Endothelial cell (in vitro differentiated cells): ENCODE data around the gene KCNQ1. TPM values are rescaled to one million over a fixed set of nuclear protein-coding genes. Genes with fewer than 3 reads are reported as not detected.

ENCODE experiments used
- DNase-seq: peaks from one replicate; pipeline ENCODE4 v3.0.0; 2021; ENCODE audit warnings: low spot score
- H3K27ac Mint-ChIP-seq: one replicate; pipeline ENCODE4 v1.8.0; 2021; ENCODE audit warnings: mixed read lengths, inconsistent platforms; ENCODE audit not compliant: unreplicated experiment
- H3K27me3 Mint-ChIP-seq: one replicate; pipeline ENCODE4 v1.8.0; 2021; ENCODE audit warnings: mild to moderate bottlenecking, moderate library complexity, mixed read lengths, inconsistent platforms; ENCODE audit not compliant: unreplicated experiment
- H3K36me3 Mint-ChIP-seq: one replicate; pipeline ENCODE4 v1.8.0; 2021; ENCODE audit warnings: mild to moderate bottlenecking, low read depth, mixed read lengths, inconsistent platforms; ENCODE audit not compliant: unreplicated experiment
- H3K4me1 Mint-ChIP-seq: one replicate; pipeline ENCODE4 v1.8.0; 2021; ENCODE audit warnings: mild to moderate bottlenecking, mixed read lengths, inconsistent platforms; ENCODE audit not compliant: unreplicated experiment
- H3K4me3 Mint-ChIP-seq: one replicate; pipeline ENCODE4 v1.8.0; 2021; ENCODE audit warnings: mild to moderate bottlenecking, mixed read lengths, inconsistent platforms; ENCODE audit not compliant: unreplicated experiment
- H3K9me3 Mint-ChIP-seq: one replicate; pipeline ENCODE4 v1.8.0; 2021; ENCODE audit warnings: mixed read lengths, inconsistent platforms; ENCODE audit not compliant: unreplicated experiment
- CTCF ChIP-seq: fragments of 200-600 bp; sonication (generic); IDR thresholded peaks from one replicate; pipeline ENCODE4 v1.5.0; 2021; ENCODE audit warnings: antibody characterized with exemption; ENCODE audit not compliant: unreplicated experiment
- total RNA-seq: library from RNA; stranded (reverse); fragmentation: NEBNext Ultra II Directional; extraction: Animal tissue kit (Norgen Biotek cat#: 25700); gene quantifications from one replicate; pipeline ENCODE4 v1.2.1, GENCODE V29; 2021; ENCODE audit not compliant: unreplicated experiment

The KCNQ1 gene
- total RNA-seq, 1 donor from 2014 or later = 35.3 TPM

GRCh38 chr11:2558397-2558796 is 113.6 kb downstream of the KCNQ1 start:
- Mint-ChIP-seq H3K4me1 (no peaks in the 10 kb centered on the region), H3K27ac (no peak overlapping the region), H3K27me3 (peaks cover 2% of the 10 kb centered on the region), H3K9me3 (no peaks in the 10 kb centered on the region), H3K4me3 (no peak overlapping the region), H3K36me3 (peaks cover 6% of the 10 kb centered on the region)
- TF ChIP-seq CTCF = no peak
- DNase-seq = no peak

- H3K4me1 Mint-ChIP-seq = no peaks in the 10 kb centered on the region
- H3K4me3 Mint-ChIP-seq = no peak overlapping the region
- H3K9me3 Mint-ChIP-seq = no peaks in the 10 kb centered on the region
- no peak for DNase-seq
- peaks cover 6% of the 10 kb centered on the region for H3K36me3 Mint-ChIP-seq
- TF ChIP-seq CTCF = no peak
- H3K27ac Mint-ChIP-seq = no peak overlapping the region
- H3K27me3 Mint-ChIP-seq = peaks cover 2% of the 10 kb centered on the region
These were observed 114.2 kb downstream of the KCNQ1 start for GRCh38 chr11:2558861-2559526.

- H3K9me3 Mint-ChIP-seq = no peaks in the 10 kb centered on the region
- no peaks in the 10 kb centered on the region for H3K4me1 Mint-ChIP-seq
- H3K27ac Mint-ChIP-seq = no peak overlapping the region
- DNase-seq = no peak
- peaks cover 2% of the 10 kb centered on the region for H3K27me3 Mint-ChIP-seq
- no peak overlapping the region for H3K4me3 Mint-ChIP-seq
- TF ChIP-seq CTCF = no peak
- H3K36me3 Mint-ChIP-seq = peaks cover 6% of the 10 kb centered on the region
These were observed 114.9 kb downstream of the KCNQ1 start for GRCh38 chr11:2559527-2560311.

- no peak for DNase-seq
- H3K27ac Mint-ChIP-seq = no peak overlapping the region
- H3K36me3 Mint-ChIP-seq = peaks cover 2% of the 10 kb centered on the region
- H3K4me1 Mint-ChIP-seq = no peaks in the 10 kb centered on the region
- H3K9me3 Mint-ChIP-seq = no peaks in the 10 kb centered on the region
- TF ChIP-seq CTCF = no peak
- H3K27me3 Mint-ChIP-seq = peaks cover 2% of the 10 kb centered on the region
- no peak overlapping the region for H3K4me3 Mint-ChIP-seq
These were observed 117.1 kb downstream of the KCNQ1 start for GRCh38 chr11:2561696-2562581.
